ENCODE results near the gene FRMPD4. TPM values are rescaled to one million over a fixed set of nuclear protein-coding genes. Genes with fewer than 3 reads are reported as not detected.

FRMPD4 gene
- total and polyA plus RNA-seq, 2 of the 13 experiments (the other 11 are each of a cell fraction or from before 2014, with no cell fraction given): not detected

- no peak for FAIRE-seq
- no TSS peak for BruUV-seq (replicated peaks)
- H3K27me3 ChIP-seq (ENCODE audit: control insufficient read depth in 1 of 2, insufficient read depth in 2 of 2, low read length in 2 of 2): no peaks in the 10 kb centered on the region
- H3K4me1 ChIP-seq (ENCODE audit: insufficient read depth, low read length): no peaks in the 10 kb centered on the region
- no peak for TF ChIP-seq SMC3 (IDR thresholded peaks at IDR 0.05; ENCODE audit: low read length)
- no peak for TF ChIP-seq KDM4B (CRISPR knock-in tag; IDR thresholded peaks at IDR 0.05)
- TF ChIP-seq ATF7 (IDR thresholded peaks at IDR 0.05): peak; percentile 95
- no peak for TF ChIP-seq ATF7 (CRISPR knock-in tag; IDR thresholded peaks at IDR 0.05)
- peak; percentile 89 for TF ChIP-seq CREB1 (IDR thresholded peaks at IDR 0.05)
- TF ChIP-seq CREB1 (CRISPR knock-in tag; IDR thresholded peaks at IDR 0.05): no peak
- ChIA-PET POLR2A (no interaction called here), CTCF (ENCODE audit: low intra/inter-chr PET ratio, low total read pairs) (no interaction called here)
- no peak for DNase-seq (ENCODE audit: low spot score)
- H4K20me1 ChIP-seq (ENCODE audit: insufficient read depth, low read length): no peaks in the 10 kb centered on the region
- 29% methylated on average over 3 of the region's 3 CpGs for WGBS (ENCODE audit: low lambda C conversion rate)
- in situ Hi-C loops (cut with HindIII; ENCODE audit: extremely low pct_ligation_motif_present, low pct_unique_long_range_greater_than_20kb): no loop called here
- H3K36me3 ChIP-seq (replicated peaks in 1 of 2; ENCODE audit: control insufficient read depth in 1 of 2, insufficient read depth in 2 of 2, low read length in 2 of 2): no peaks in the 10 kb centered on the region
- no peaks in the 10 kb centered on the region for H3K9me3 ChIP-seq (ENCODE audit: low read length)
- intact Hi-C loops (cut with micrococcal nuclease; ENCODE audit: unreplicated experiment): no loop called here
- H2AFZ ChIP-seq (ENCODE audit: low read length): no peak overlapping the region
- ATAC-seq: no peak
- H3K4me3 ChIP-seq (replicated peaks in 1 of 3; ENCODE audit: insufficient read depth in 1 of 3, low read depth in 2 of 3, low read length in 3 of 3): no peak overlapping the region
- no peak overlapping the region for H3K27ac ChIP-seq (ENCODE audit: extremely low read length, insufficient read depth, low read length)
- no peak overlapping the region for H3K4me2 ChIP-seq (ENCODE audit: low read depth, low read length)
- H3K9ac ChIP-seq (ENCODE audit: insufficient read depth, low read depth, low read length): no peak overlapping the region
- no peaks in the 10 kb centered on the region for H3K79me2 ChIP-seq (ENCODE audit: insufficient read depth, low read length)
These were observed 620.0 kb downstream of the FRMPD4 start for GRCh38 chrX:12758291-12758690.

GRCh38 chrX:12767856-12768255 is 629.6 kb downstream of the FRMPD4 start:
- ChIA-PET POLR2A (no interaction called here), CTCF (ENCODE audit: low intra/inter-chr PET ratio, low total read pairs) (no interaction called here)
- Histone ChIP-seq H3K9me3 (ENCODE audit: low read length) (no peaks in the 10 kb centered on the region), H3K27me3 (ENCODE audit: control insufficient read depth in 1 of 2, insufficient read depth in 2 of 2, low read length in 2 of 2) (no peaks in the 10 kb centered on the region), H3K4me3 (replicated peaks in 1 of 3; ENCODE audit: insufficient read depth in 1 of 3, low read depth in 2 of 3, low read length in 3 of 3) (no peak overlapping the region), H3K9ac (ENCODE audit: insufficient read depth, low read depth, low read length) (no peak overlapping the region), H3K4me1 (ENCODE audit: insufficient read depth, low read length) (no peaks in the 10 kb centered on the region), H2AFZ (ENCODE audit: low read length) (no peak overlapping the region), H3K27ac (ENCODE audit: extremely low read length, insufficient read depth, low read length) (no peak overlapping the region), H3K36me3 (replicated peaks in 1 of 2; ENCODE audit: control insufficient read depth in 1 of 2, insufficient read depth in 2 of 2, low read length in 2 of 2) (no peaks in the 10 kb centered on the region), H4K20me1 (ENCODE audit: insufficient read depth, low read length) (no peaks in the 10 kb centered on the region), H3K4me2 (ENCODE audit: low read depth, low read length) (no peak overlapping the region), H3K79me2 (ENCODE audit: insufficient read depth, low read length) (no peaks in the 10 kb centered on the region)
- no TSS peak for BruUV-seq (replicated peaks)
- no peak for ATAC-seq
- 0% methylated on average over 2 of the region's 2 CpGs for WGBS (ENCODE audit: low lambda C conversion rate)
- no peak for FAIRE-seq
- in situ Hi-C loops (cut with HindIII; ENCODE audit: extremely low pct_ligation_motif_present, low pct_unique_long_range_greater_than_20kb): no loop called here
- TF ChIP-seq SUZ12 (IDR thresholded peaks at IDR 0.05; ENCODE audit: low read depth, low read length) (no peak), ZNF768 (CRISPR knock-in tag; IDR thresholded peaks at IDR 0.05) (no peak), MED13 (CRISPR knock-in tag; IDR thresholded peaks at IDR 0.05) (no peak), HMG20B (CRISPR knock-in tag; conservative IDR thresholded peaks at IDR 0.05) (no peak), KLF6 (CRISPR knock-in tag; IDR thresholded peaks at IDR 0.05) (no peak), HNRNPL (IDR thresholded peaks at IDR 0.05; ENCODE audit: low read depth, low read length) (no peak), UBTF (CRISPR knock-in tag; IDR thresholded peaks at IDR 0.05) (no peak), HDAC1 (CRISPR knock-in tag; IDR thresholded peaks at IDR 0.05) (no peak), ZSCAN20 (CRISPR knock-in tag; IDR thresholded peaks at IDR 0.05; ENCODE audit: borderline replicate concordance) (no peak), PAX8 (CRISPR knock-in tag; IDR thresholded peaks at IDR 0.05; ENCODE audit: borderline replicate concordance) (no peak), RFX3 (CRISPR knock-in tag; IDR thresholded peaks at IDR 0.05) (no peak), ZNF256 (CRISPR knock-in tag; conservative IDR thresholded peaks at IDR 0.05) (no peak), PTBP1 (IDR thresholded peaks at IDR 0.05; ENCODE audit: low read depth, low read length, poor library complexity, severe bottlenecking) (no peak)
- no peak for DNase-seq (ENCODE audit: low spot score)
- intact Hi-C loops (cut with micrococcal nuclease; ENCODE audit: unreplicated experiment): no loop called here

Measured in HepG2 (cell line).